Neutrophil (primary cell): Measurements from ENCODE around the gene GCN1.

Experiments
- H3K27ac ChIP-seq: fragments of 200-600 bp; sonication (generic); 2 replicates; pipeline ENCODE4 v1.5.1; 2016; ENCODE audit warnings: mild to moderate bottlenecking, moderate library complexity
- H3K27me3 ChIP-seq: fragments of 200-600 bp; sonication (generic); 2 replicates; pipeline ENCODE4 v1.6.0; 2016; ENCODE audit warnings: mild to moderate bottlenecking
- H3K36me3 ChIP-seq: fragments of 200-600 bp; sonication (generic); 2 replicates; pipeline ENCODE4 v1.5.1; 2017
- H3K4me1 ChIP-seq, 2 experiments: fragments of 200-600 bp in 1 of 2; sonication (generic) in 1 of 2; 1 replicate in 1 of 2; 2 replicates in 1 of 2; pipeline versions ENCODE4 v1.5.1 to v1.6.1; 2013 to 2016; ENCODE audit warnings: low read depth in 1 of 2, low read length in 1 of 2, mild to moderate bottlenecking in 1 of 2, moderate library complexity in 1 of 2; ENCODE audit not compliant: control insufficient read depth in 1 of 2, insufficient read depth in 1 of 2
- H3K4me3 ChIP-seq, 2 experiments: fragments of 200-600 bp in 1 of 2; sonication (generic) in 1 of 2; 1 replicate in 1 of 2; 2 replicates in 1 of 2; pipeline ENCODE4 v1.5.1; 2013 to 2016; ENCODE audit warnings: low read depth in 1 of 2, low read length in 1 of 2, mild to moderate bottlenecking in 1 of 2, moderate library complexity in 1 of 2
- H3K9me3 ChIP-seq: fragments of 200-600 bp; sonication (generic); 2 replicates; pipeline ENCODE4 v1.5.1; 2016
- CTCF ChIP-seq: fragments of 200-600 bp; sonication (generic); IDR thresholded peaks from 2 replicates; pipeline ENCODE4 v1.5.1; 2016; ENCODE audit warnings: antibody characterized with exemption

GCN1 gene

GRCh38 chr12:120093336-120093591 lies 101.3 kb downstream of the GCN1 start:
- Histone ChIP-seq H3K36me3 (peaks cover 70% of the 10 kb centered on the region), H3K4me1 (peaks cover 7 to 9% of the 10 kb centered on the region in 2 experiments), H3K4me3 (no peak overlapping the region), H3K27me3 (peaks cover 3% of the 10 kb centered on the region), H3K27ac (no peak overlapping the region), H3K9me3 (no peaks in the 10 kb centered on the region)
- TF ChIP-seq CTCF, result no peak

- Histone ChIP-seq H3K27me3 (peaks cover 3% of the 10 kb centered on the region), H3K36me3 (peaks cover 64% of the 10 kb centered on the region), H3K9me3 (no peaks in the 10 kb centered on the region), H3K27ac (no peak overlapping the region), H3K4me1 (peaks cover 11 to 14% of the 10 kb centered on the region in 2 experiments), H3K4me3 (no peak overlapping the region)
- no peak for TF ChIP-seq CTCF
Observed at GRCh38 chr12:120092551-120093335, 101.8 kb downstream of the GCN1 start.

DNA sequence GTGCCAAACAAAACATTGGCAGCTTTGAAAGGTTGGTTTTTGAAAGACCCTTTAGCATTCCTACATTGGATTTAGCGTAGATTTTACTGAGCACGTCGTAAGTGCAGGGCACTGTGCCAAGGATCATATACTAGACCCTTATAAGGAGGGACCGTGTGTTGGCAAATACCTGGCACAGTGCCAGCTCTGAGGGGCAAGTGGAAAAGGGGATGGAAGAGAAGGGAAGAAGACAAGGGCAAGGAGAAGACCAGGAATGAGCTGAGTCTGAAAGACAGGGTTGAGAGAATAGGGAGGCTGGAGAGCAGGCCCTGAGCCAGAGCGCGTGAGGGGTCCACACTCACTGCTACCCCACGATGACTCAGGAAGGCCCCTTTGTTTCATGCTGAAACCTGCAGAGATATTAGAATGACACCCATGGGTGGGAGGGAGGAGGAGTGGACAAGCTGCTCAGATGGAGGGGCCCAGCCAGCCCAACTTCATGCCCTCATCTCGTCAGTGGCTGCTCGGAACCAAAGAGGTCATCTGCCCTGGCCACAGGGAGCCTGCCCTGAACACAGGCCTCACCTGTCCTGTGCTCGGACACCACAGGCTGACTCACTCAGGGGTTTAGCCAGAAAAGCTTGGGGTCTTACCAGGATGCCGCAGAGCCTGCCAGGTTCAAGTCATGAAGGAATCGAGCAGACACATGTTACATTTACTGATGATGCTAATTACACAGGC lies 103.0 kb downstream of the GCN1 start:
- Histone ChIP-seq H3K4me1 (peaks cover 20 to 26% of the 10 kb centered on the region in 2 experiments), H3K27me3 (peaks cover 3% of the 10 kb centered on the region), H3K27ac (no peak overlapping the region), H3K4me3 (no peak overlapping the region), H3K36me3 (peaks cover 52% of the 10 kb centered on the region), H3K9me3 (no peaks in the 10 kb centered on the region)
- TF ChIP-seq CTCF, result no peak

- Histone ChIP-seq H3K4me1 (peaks cover 20 to 29% of the 10 kb centered on the region in 2 experiments), H3K27me3 (peaks cover 3% of the 10 kb centered on the region), H3K27ac (no peak overlapping the region), H3K36me3 (peaks cover 45% of the 10 kb centered on the region), H3K9me3 (no peaks in the 10 kb centered on the region), H3K4me3 (no peak overlapping the region)
- TF ChIP-seq CTCF, result no peak
Observed at GRCh38 chr12:120090626-120091295, 103.8 kb downstream of the GCN1 start.

DNA sequence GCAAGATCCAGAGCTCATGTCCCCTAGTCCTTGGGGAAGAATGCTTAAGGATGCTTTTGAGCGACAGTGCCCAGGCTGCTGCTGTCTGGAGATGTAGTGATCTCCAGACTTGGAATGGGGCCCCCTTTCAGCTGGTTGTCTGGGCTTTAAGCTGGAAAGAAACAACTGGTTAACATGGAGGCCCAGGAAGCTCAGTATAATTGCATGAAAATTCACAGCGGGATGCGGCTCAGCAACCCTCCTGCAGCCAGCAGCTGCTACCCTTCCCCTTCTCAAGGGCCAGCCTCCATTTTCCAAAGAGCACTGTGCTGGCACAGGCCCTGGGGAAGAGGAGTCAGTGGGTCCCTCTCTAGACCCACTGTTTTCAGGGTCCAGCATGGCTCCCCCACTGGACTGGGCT lies 104.3 kb downstream of the GCN1 start:
- Histone ChIP-seq H3K4me3 (no peak overlapping the region), H3K4me1 (peaks cover 23 to 29% of the 10 kb centered on the region in 2 experiments), H3K27ac (no peak overlapping the region), H3K9me3 (no peaks in the 10 kb centered on the region), H3K36me3 (peaks cover 39% of the 10 kb centered on the region), H3K27me3 (peaks cover 3% of the 10 kb centered on the region)
- no peak for TF ChIP-seq CTCF
